Upper lobe of left lung (tissue), 4 donors: ENCODE results near the gene TMEM150A.

Experiments used
- POLR2A ChIP-seq, 4 donors: fragments of 450-650 bp; IDR thresholded peaks; one replicate each; pipeline ENCODE4 v1.5.1; 2016 to 2017; ENCODE audit warnings: antibody characterized with exemption in 4 of 4, mild to moderate bottlenecking in 2 of 4
- TF ChIP-seq, protein P1 (sequence below), 6 experiments: fragments of 450-650 bp in 4 of 6; fragments of 200-600 bp in 2 of 6; sonication (generic) in 2 of 6; IDR thresholded peaks; one replicate each; pipeline ENCODE4 v1.5.1; 2016 to 2019; ENCODE audit warnings: antibody characterized with exemption in 6 of 6

DNA sequence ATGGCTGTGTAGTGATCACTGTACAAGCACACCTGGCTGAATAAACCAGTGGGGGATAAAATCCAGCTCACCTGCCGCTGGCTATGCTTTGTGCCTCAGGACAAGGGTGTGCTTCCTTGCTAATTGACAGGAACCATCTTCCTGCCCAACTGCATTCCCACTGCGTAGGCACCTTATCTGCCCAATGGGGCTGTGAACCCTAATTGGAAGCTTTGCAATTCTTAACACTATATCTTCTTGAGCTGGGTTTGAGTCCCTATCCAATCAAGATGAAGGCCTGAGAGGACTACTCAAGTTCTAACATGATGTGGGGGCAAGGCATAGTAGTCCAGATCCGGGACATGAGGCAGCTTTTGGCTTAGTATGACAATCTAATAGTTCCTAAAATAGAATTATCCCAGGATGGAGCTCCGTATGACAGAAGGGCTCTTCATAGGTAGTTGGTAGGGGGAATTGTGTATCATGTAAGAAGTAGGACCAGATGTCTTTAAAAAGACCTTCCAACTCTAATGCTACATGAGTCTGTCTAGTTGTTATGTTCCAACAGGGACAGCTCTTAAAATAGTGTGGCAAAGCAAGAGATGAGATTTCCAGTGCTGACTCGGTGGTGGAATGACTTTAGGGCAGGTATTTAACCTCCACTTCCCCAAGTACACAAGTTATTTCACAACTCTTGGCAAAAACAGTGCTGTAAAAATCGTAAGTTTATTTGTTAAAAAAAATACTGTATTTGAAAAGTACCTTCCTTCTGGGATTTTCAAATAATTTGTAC lies 2.3 kb upstream of the TMEM150A start:
- TF ChIP-seq, protein P1, sequence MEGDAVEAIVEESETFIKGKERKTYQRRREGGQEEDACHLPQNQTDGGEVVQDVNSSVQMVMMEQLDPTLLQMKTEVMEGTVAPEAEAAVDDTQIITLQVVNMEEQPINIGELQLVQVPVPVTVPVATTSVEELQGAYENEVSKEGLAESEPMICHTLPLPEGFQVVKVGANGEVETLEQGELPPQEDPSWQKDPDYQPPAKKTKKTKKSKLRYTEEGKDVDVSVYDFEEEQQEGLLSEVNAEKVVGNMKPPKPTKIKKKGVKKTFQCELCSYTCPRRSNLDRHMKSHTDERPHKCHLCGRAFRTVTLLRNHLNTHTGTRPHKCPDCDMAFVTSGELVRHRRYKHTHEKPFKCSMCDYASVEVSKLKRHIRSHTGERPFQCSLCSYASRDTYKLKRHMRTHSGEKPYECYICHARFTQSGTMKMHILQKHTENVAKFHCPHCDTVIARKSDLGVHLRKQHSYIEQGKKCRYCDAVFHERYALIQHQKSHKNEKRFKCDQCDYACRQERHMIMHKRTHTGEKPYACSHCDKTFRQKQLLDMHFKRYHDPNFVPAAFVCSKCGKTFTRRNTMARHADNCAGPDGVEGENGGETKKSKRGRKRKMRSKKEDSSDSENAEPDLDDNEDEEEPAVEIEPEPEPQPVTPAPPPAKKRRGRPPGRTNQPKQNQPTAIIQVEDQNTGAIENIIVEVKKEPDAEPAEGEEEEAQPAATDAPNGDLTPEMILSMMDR (IDR thresholded peaks at IDR 0.05), result no peak
- peak in 1 of 4 donors; percentile 28 for TF ChIP-seq POLR2A (IDR thresholded peaks at IDR 0.05)
